ENCODE measurements around the gene DEPDC5. TPM values are rescaled to one million over a fixed set of nuclear protein-coding genes. Genes with fewer than 3 reads are reported as not detected.

DEPDC5 gene
- total RNA-seq, 2 donors from 2014 or later: 10.9 to 37.5 TPM

- H3K9me3 ChIP-seq: no peaks in the 10 kb centered on the region
- WGBS: 74% methylated on average over 17 of the region's 17 CpGs
- intact Hi-C loops (cut with DNase I): no loop called here
- H3K4me1 ChIP-seq (replicated peaks): no peaks in the 10 kb centered on the region
- H3K36me3 ChIP-seq: no peaks in the 10 kb centered on the region
- no peak overlapping the region for H3K27ac ChIP-seq
- no peaks in the 10 kb centered on the region for H3K27me3 ChIP-seq (replicated peaks; ENCODE audit: insufficient read depth)
- no peak for DNase-seq (ENCODE audit: low spot score)
- no peak for TF ChIP-seq POLR2A (IDR thresholded peaks at IDR 0.05)
- no peak for TF ChIP-seq POLR2AphosphoS5 (IDR thresholded peaks at IDR 0.05)
- TF ChIP-seq CTCF (IDR thresholded peaks at IDR 0.05): no peak
- H3K4me3 ChIP-seq: no peak overlapping the region
Observed at GRCh38 chr22:31917227-31917921, 163.6 kb downstream of the DEPDC5 start.

- Histone ChIP-seq H3K4me3 (no peak overlapping the region), H3K27me3 (replicated peaks; ENCODE audit: insufficient read depth) (no peaks in the 10 kb centered on the region), H3K4me1 (replicated peaks) (no peaks in the 10 kb centered on the region), H3K27ac (no peak overlapping the region), H3K9me3 (no peaks in the 10 kb centered on the region), H3K36me3 (no peaks in the 10 kb centered on the region)
- TF ChIP-seq CTCF (IDR thresholded peaks at IDR 0.05): no peak
- TF ChIP-seq POLR2AphosphoS5 (IDR thresholded peaks at IDR 0.05): no peak
- no peak for TF ChIP-seq POLR2A (IDR thresholded peaks at IDR 0.05)
- DNase-seq (ENCODE audit: low spot score): no peak
- intact Hi-C loops (cut with DNase I): no loop called here
- WGBS: 74% methylated on average over 3 of the region's 3 CpGs
Observed at GRCh38 chr22:31919730-31920129, 165.9 kb downstream of the DEPDC5 start.

GRCh38 chr22:31920306-31920705, 166.5 kb downstream of the DEPDC5 start:
- TF ChIP-seq POLR2A (IDR thresholded peaks at IDR 0.05): no peak
- no peak for TF ChIP-seq CTCF (IDR thresholded peaks at IDR 0.05)
- no peak for TF ChIP-seq POLR2AphosphoS5 (IDR thresholded peaks at IDR 0.05)
- no peaks in the 10 kb centered on the region for H3K36me3 ChIP-seq
- no peak overlapping the region for H3K4me3 ChIP-seq
- no peak overlapping the region for H3K27ac ChIP-seq
- WGBS: 87% methylated on average over 3 of the region's 3 CpGs
- H3K4me1 ChIP-seq (replicated peaks): no peaks in the 10 kb centered on the region
- no peak for DNase-seq (ENCODE audit: low spot score)
- intact Hi-C loops (cut with DNase I): no loop called here
- no peaks in the 10 kb centered on the region for H3K27me3 ChIP-seq (replicated peaks; ENCODE audit: insufficient read depth)
- H3K9me3 ChIP-seq: no peaks in the 10 kb centered on the region

- intact Hi-C loops (cut with DNase I): no loop called here
- no peaks in the 10 kb centered on the region for H3K36me3 ChIP-seq
- no peaks in the 10 kb centered on the region for H3K4me1 ChIP-seq (replicated peaks)
- no peak for TF ChIP-seq CTCF (IDR thresholded peaks at IDR 0.05)
- no peak overlapping the region for H3K4me3 ChIP-seq
- H3K27ac ChIP-seq: no peak overlapping the region
- H3K9me3 ChIP-seq: no peaks in the 10 kb centered on the region
- WGBS: 84% methylated on average over 3 of the region's 3 CpGs
- DNase-seq (ENCODE audit: low spot score): no peak
- H3K27me3 ChIP-seq (replicated peaks; ENCODE audit: insufficient read depth): no peaks in the 10 kb centered on the region
Observed at GRCh38 chr22:31921106-31921505, 167.3 kb downstream of the DEPDC5 start.

GRCh38 chr22:31922534-31922933, 168.7 kb downstream of the DEPDC5 start:
- Histone ChIP-seq H3K4me3 (no peak overlapping the region), H3K9me3 (no peaks in the 10 kb centered on the region), H3K27ac (no peak overlapping the region), H3K4me1 (replicated peaks) (no peaks in the 10 kb centered on the region), H3K27me3 (replicated peaks; ENCODE audit: insufficient read depth) (no peaks in the 10 kb centered on the region), H3K36me3 (no peaks in the 10 kb centered on the region)
- TF ChIP-seq POLR2A (IDR thresholded peaks at IDR 0.05) (no peak), CTCF (IDR thresholded peaks at IDR 0.05) (no peak), POLR2AphosphoS5 (IDR thresholded peaks at IDR 0.05) (no peak)
- 84% methylated on average over 6 of the region's 6 CpGs for WGBS
- intact Hi-C loops (cut with DNase I): no loop called here
- DNase-seq (ENCODE audit: low spot score): no peak
